ENCODE results near the gene PHACTR1.

DNA sequence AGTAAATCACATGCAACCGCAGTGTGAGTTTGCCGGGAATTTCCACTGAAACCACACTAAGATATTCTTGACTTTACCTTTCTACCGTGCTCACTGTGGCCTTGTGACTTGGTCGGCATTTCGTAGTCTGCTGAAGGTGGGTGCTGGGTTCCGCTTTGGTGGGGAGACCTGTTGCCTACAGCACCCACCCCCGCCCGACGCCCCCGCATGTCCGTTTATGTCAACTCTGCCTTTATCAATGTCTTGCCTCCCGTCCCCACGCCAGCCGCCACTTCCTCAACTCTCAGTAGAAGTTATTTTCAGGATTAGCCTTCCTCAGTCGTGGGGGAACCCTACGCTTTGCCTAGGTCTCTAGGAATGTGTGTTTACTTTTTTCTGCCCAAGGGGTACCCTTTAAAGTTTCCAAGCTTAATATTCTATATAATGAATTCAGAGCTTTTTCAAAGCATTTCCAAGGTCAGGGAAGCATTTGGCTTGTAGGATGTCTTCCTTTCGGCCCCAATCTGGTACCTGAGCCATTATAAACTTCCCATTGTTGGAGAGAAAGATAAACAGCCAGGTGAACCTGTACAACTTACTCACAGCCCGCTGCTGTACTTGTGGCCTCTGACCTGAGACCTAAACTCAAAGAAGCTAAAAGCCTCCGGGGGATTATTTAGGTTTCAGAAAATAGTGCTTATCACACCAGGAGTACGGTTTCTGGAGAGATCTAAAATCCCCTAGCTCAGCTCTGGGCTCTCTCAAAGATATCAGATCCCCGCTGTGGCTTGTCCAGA, 557.6 kb downstream of the PHACTR1 start:
- TF ChIP-seq CTCF (conservative IDR thresholded peaks at IDR 0.05; ENCODE audit: low read depth, low read length) (no peak), SMC3 (IDR thresholded peaks at IDR 0.05; ENCODE audit: low read depth, low read length) (no peak), POLR2A (IDR thresholded peaks at IDR 0.05; ENCODE audit: low read depth, low read length) (no peak), CHD1 (IDR thresholded peaks at IDR 0.05; ENCODE audit: low read depth, low read length) (no peak), NFE2L2 (IDR thresholded peaks at IDR 0.05; ENCODE audit: low read depth, low read length) (no peak), ELK1 (IDR thresholded peaks at IDR 0.05; ENCODE audit: borderline replicate concordance, low read depth, low read length) (no peak), CEBPB (IDR thresholded peaks at IDR 0.05; ENCODE audit: low read depth, low read length) (no peak), FOS (IDR thresholded peaks at IDR 0.05; ENCODE audit: low read depth, low read length) (no peak), RAD21 (IDR thresholded peaks at IDR 0.05; ENCODE audit: low read length) (no peak), RFX5 (IDR thresholded peaks at IDR 0.05; ENCODE audit: low read depth, low read length) (no peak)
- TF ChIP-seq, protein P1, sequence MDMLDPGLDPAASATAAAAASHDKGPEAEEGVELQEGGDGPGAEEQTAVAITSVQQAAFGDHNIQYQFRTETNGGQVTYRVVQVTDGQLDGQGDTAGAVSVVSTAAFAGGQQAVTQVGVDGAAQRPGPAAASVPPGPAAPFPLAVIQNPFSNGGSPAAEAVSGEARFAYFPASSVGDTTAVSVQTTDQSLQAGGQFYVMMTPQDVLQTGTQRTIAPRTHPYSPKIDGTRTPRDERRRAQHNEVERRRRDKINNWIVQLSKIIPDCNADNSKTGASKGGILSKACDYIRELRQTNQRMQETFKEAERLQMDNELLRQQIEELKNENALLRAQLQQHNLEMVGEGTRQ (IDR thresholded peaks at IDR 0.05; ENCODE audit: low read depth, low read length) = no peak
